HEK293T (cell line): ENCODE results near the gene SNX21.
"Not testable (repeated sequence)": the region's sequence is repeated elsewhere in the genome, so short reads cannot be mapped to it uniquely, and the experiment has no call there.

Experiments used
- CTCF ChIA-PET: fragments of 350-600 bp; formaldehyde crosslinking; extraction: SDS; loops from one replicate; lab custom pipeline; 2021; ENCODE audit warnings: antibody characterized with exemption, inconsistent platforms; lab: Yijun Ruan, JAX
- POLR2A ChIA-PET: fragments of 350-600 bp; formaldehyde crosslinking; extraction: SDS; loops from one replicate; lab custom pipeline; 2020; ENCODE audit warnings: antibody characterized with exemption, inconsistent platforms; lab: Yijun Ruan, JAX
- DNase-seq: peaks from one replicate; pipeline ENCODE4 v3.0.0; 2012; ENCODE audit warnings: mixed read lengths; ENCODE audit errors: extremely low spot score
- ARNT ChIP-seq: fragments of 450-650 bp; IDR thresholded peaks from 2 replicates; pipeline ENCODE4 v1.6.1; 2017; ENCODE audit warnings: mild to moderate bottlenecking
- BHLHE40 ChIP-seq: fragments of 450-650 bp; IDR thresholded peaks from 2 replicates; pipeline ENCODE4 v1.6.1; 2016; ENCODE audit warnings: mild to moderate bottlenecking, moderate library complexity, borderline replicate concordance
- CTBP1 ChIP-seq: fragments of 450-650 bp; IDR thresholded peaks from 2 replicates; pipeline ENCODE4 v1.6.1; 2016; ENCODE audit warnings: borderline replicate concordance
- ELF4 ChIP-seq: fragments of 450-650 bp; IDR thresholded peaks from 2 replicates; pipeline ENCODE4 v1.6.1; 2017; ENCODE audit warnings: antibody characterized with exemption
- FOXA1 ChIP-seq: fragments of 450-650 bp; IDR thresholded peaks from 2 replicates; pipeline ENCODE4 v1.6.1; 2016; ENCODE audit warnings: mild to moderate bottlenecking
- FOXK2 ChIP-seq: fragments of 450-650 bp; IDR thresholded peaks from 2 replicates; pipeline ENCODE4 v1.6.1; 2016; ENCODE audit warnings: mild to moderate bottlenecking
- FOXM1 ChIP-seq: fragments of 450-650 bp; IDR thresholded peaks from 2 replicates; pipeline ENCODE4 v1.6.1; 2017; ENCODE audit warnings: mild to moderate bottlenecking, borderline replicate concordance
- HDGF ChIP-seq: fragments of 450-650 bp; IDR thresholded peaks from 2 replicates; pipeline ENCODE4 v1.6.1; 2017; ENCODE audit warnings: antibody characterized with exemption, borderline replicate concordance
- L3MBTL2 ChIP-seq: fragments of 450-650 bp; conservative IDR thresholded peaks from 2 replicates; pipeline ENCODE4 v1.6.1; 2016; ENCODE audit warnings: mild to moderate bottlenecking
- LEF1 ChIP-seq: fragments of 450-650 bp; IDR thresholded peaks from 2 replicates; pipeline ENCODE4 v1.6.1; 2017; ENCODE audit warnings: mild to moderate bottlenecking, borderline replicate concordance
- NFRKB ChIP-seq: fragments of 450-650 bp; IDR thresholded peaks from 2 replicates; pipeline ENCODE4 v1.6.1; 2016; ENCODE audit warnings: mild to moderate bottlenecking, moderate library complexity
- SP1 ChIP-seq: fragments of 450-650 bp; IDR thresholded peaks from 2 replicates; pipeline ENCODE4 v1.6.1; 2017
- SUZ12 ChIP-seq: fragments of 450-650 bp; IDR thresholded peaks from 2 replicates; pipeline ENCODE4 v1.6.1; 2016; ENCODE audit warnings: mild to moderate bottlenecking
- TARDBP ChIP-seq: fragments of 450-650 bp; IDR thresholded peaks from 2 replicates; pipeline ENCODE4 v1.6.1; 2016
- ZNF384 ChIP-seq: fragments of 450-650 bp; IDR thresholded peaks from 2 replicates; pipeline ENCODE4 v1.6.1; 2016
- TF ChIP-seq, protein P1 (sequence below): fragments of 450-650 bp; IDR thresholded peaks from 2 replicates; pipeline ENCODE4 v1.6.1; 2016

SNX21 gene

DNA sequence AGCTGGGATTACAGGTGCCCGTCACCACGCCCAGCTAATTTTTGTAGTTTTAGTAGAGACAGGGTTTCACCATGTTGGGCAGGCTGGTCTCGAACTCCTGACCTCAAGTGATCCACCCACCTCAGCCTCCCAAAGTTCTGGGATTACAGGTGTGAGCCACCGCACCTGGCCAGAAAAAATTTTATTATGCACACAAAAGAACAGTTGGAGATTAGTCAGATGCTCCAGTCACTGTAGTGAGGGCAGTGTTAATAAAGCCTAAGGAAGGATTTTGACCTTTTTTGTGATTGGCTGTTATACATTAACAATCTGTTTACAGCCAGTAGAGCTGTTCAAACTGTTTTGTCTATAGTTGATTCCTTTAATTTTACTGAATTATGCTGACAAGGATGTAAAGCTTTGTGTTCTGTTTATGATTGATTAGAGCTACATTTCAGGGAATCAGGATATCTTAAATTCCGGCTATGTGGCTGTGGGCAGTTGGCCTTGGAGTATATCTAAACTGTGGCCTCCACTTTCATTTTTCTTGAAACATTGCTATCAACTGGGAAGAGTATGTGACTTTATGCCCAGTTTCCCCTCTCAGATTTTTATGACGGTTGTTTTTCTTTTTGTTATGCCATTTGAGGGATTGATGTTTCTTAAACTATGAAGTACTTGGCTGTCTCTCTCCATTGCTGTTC lies 33.7 kb downstream of the SNX21 start:
- DNase-seq = no peak
- TF ChIP-seq FOXK2 (no peak), L3MBTL2 (no peak), FOXA1 (no peak), ARNT (no peak), SP1 (no peak), NFRKB (no peak)
- TF ChIP-seq, protein P1, sequence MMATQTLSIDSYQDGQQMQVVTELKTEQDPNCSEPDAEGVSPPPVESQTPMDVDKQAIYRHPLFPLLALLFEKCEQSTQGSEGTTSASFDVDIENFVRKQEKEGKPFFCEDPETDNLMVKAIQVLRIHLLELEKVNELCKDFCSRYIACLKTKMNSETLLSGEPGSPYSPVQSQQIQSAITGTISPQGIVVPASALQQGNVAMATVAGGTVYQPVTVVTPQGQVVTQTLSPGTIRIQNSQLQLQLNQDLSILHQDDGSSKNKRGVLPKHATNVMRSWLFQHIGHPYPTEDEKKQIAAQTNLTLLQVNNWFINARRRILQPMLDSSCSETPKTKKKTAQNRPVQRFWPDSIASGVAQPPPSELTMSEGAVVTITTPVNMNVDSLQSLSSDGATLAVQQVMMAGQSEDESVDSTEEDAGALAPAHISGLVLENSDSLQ = no peak
- ChIA-PET CTCF (interaction anchor here (1.1 kb wide), 1 partner anchor 68 kb away, joined by 3 read pairs; no protein-coding TSS in a partner anchor), POLR2A (interaction anchor here (1.2 kb wide), 1 partner anchor 14 kb away, joined by 8 read pairs; the partner anchor contains the start of gene ZSWIM1)

DNA sequence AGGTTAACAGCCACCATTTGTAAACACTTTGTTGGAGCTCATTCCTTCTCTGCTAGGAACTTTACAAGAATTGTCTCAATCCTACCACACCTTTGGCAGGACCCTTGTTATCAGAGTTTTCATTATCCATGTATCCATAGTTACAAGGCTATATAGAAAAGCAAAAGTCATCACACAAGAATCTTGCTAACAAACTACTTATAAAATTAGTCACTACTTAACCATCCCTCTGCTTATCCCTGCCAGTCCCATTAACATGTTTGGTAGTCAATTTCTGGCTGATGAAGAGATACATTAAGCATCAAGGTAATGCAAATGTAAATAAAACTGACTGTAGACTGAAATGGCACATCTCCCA lies 34.2 kb downstream of the SNX21 start:
- no peak for DNase-seq
- CTCF ChIA-PET = interaction anchor here (1.1 kb wide), 1 partner anchor 69 kb away, joined by 3 read pairs; no protein-coding TSS in a partner anchor
- POLR2A ChIA-PET = interaction anchor here (1.2 kb wide), 1 partner anchor 14 kb away, joined by 8 read pairs; the partner anchor contains the start of gene ZSWIM1
- TF ChIP-seq FOXM1 = no peak
- no peak for TF ChIP-seq BHLHE40
- no peak for TF ChIP-seq HDGF
- TF ChIP-seq ZNF384 = no peak
- TF ChIP-seq SP1 = no peak
- TF ChIP-seq LEF1 = no peak
- no peak for TF ChIP-seq FOXA1
- no peak for TF ChIP-seq SUZ12
- no peak for TF ChIP-seq FOXK2
- no peak for TF ChIP-seq CTBP1
- no peak for TF ChIP-seq ELF4
- TF ChIP-seq, protein P1 = no peak

DNA sequence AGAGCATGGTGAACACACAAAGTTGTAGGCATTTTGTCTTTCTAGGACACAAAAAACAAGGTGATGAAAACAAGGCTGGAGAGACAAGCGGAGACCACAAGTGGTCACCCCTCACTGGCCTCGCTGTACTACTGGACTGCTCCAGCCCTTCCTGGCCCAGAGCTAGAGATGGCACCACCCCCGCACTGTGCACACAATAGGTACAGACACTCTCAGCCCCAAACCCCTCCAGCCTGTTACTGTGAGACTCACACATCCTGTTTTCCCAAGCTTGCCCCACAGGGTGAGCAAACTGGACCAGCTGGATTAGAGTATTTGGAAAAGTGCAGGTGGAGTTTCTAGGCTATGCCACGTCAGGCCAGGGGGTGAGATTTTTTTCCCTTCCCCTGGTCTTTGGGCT lies 39.0 kb downstream of the SNX21 start:
- CTCF ChIA-PET = no interaction called here
- TF ChIP-seq L3MBTL2 (no peak), CTBP1 (no peak), FOXM1 (no peak), NFRKB (no peak), FOXK2 (no peak), FOXA1 (no peak), SUZ12 (no peak), LEF1 (no peak), TARDBP (no peak), SP1 (no peak), HDGF (no peak), BHLHE40 (no peak), ELF4 (no peak)
- TF ChIP-seq, protein P1 = no peak
- POLR2A ChIA-PET = interaction anchor here (1.0 to 1.8 kb wide), 2 partner anchors 8 to 16 kb away, joined by 3 to 7 read pairs; partner anchors contain the start of gene ZSWIM1
- DNase-seq = no peak

DNA sequence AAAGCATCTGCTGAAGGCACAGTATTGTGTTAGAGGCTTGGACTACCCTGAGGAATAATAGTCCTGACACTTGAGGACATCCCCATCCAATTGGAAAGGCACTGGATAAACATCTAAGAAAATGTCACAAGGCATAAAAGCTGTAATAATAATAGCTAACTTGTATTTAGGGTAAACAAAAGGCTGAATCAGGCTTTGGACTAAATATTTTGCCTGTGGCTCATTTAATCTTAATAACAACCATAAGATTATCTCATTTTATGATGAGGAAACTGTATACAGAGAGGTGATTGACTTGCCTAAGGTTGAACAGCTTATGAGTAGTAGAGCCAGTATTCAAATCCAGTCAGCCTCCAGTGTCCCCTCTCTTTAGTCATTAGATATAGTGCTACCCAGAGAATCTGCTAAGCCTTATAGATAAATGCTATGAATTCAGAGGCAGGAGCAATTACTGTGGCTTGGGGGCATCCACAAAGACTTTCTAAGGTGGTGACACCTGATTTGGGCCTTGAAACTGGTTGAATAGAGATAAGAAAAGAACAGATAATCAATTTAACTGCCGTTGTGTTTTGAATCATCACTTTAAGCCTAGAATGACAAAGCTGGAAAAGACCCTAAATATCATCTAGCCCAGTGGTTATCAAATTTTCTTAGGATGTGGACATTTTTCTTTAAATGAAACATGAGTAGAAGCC lies 40.0 kb downstream of the SNX21 start:
- ChIA-PET CTCF (no interaction called here), POLR2A (interaction anchor here (1.8 kb wide), 1 partner anchor 8 kb away, joined by 7 read pairs; the partner anchor contains the start of gene ZSWIM1)
- DNase-seq = no peak
- TF ChIP-seq HDGF = no peak
- TF ChIP-seq ARNT = no peak
- no peak for TF ChIP-seq ZNF384
- no peak for TF ChIP-seq FOXM1
- TF ChIP-seq NFRKB = no peak
- TF ChIP-seq ELF4 = no peak
- no peak for TF ChIP-seq SUZ12
- no peak for TF ChIP-seq TARDBP
- no peak for TF ChIP-seq FOXA1
- TF ChIP-seq LEF1 = no peak
- no peak for TF ChIP-seq L3MBTL2
- TF ChIP-seq, protein P1 = no peak
- no peak for TF ChIP-seq CTBP1
- TF ChIP-seq BHLHE40 = no peak
- no peak for TF ChIP-seq SP1
- TF ChIP-seq FOXK2 = no peak

DNA sequence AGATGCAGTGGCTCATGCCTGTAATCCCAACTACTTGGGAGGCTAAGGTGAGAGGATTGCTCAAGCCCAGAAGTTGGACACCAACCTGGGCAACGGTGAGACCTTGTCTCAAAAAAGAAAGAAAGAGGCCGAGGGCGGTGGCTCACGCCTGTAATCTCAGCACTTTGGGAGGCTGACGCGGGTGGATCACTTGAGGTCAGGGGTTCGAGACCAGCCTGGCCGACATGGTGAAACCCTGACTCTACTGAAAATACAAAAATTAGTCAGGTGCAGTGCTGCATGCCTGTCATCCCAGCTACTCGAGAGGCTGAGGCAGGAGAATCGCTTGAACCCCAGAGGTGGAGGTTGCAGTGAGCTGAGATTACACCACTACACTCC lies 40.5 kb downstream of the SNX21 start:
- CTCF ChIA-PET, DNase-seq, POLR2A ChIA-PET: not testable (repeated sequence)
